Activated naive CD4-positive, alpha-beta T cell treated with Interleukin-2 at 50 U/mL for 16 hours (primary cell): ENCODE results near the gene ATG4A.

Experiments used
- DNase-seq: peaks from one replicate; pipeline ENCODE4 v3.0.0-alpha.2; 2020

The ATG4A gene

GRCh38 chrX:108091264-108091877, at the start of gene ATG4A, which contains the start of gene PSMD10:
Gene ATG4A (plus strand): TSS chrX:108091778. CDS start chrX:108091827, 49 bp downstream.
Gene PSMD10 (minus strand): TSS chrX:108091542. CDS start chrX:108091520, 22 bp downstream.
- DNase-seq: peak; percentile 89

- no peak for DNase-seq
Measured at GRCh38 chrX:108044554-108045256, 46.9 kb upstream of the ATG4A start, which contains the start of gene VSIG1. Gene VSIG1 (plus strand): TSS chrX:108045065. CDS start chrX:108045131, 66 bp downstream.

- no peak for DNase-seq
Measured at GRCh38 chrX:108049649-108050048, 41.9 kb upstream of the ATG4A start.

GRCh38 chrX:108053218-108053617, 38.4 kb upstream of the ATG4A start:
- DNase-seq: no peak

- DNase-seq: no peak
Measured at GRCh38 chrX:108055546-108055945, 36.0 kb upstream of the ATG4A start.

GRCh38 chrX:108059801-108060200, 31.8 kb upstream of the ATG4A start:
- no peak for DNase-seq

GRCh38 chrX:108064001-108064400, 27.6 kb upstream of the ATG4A start:
- no peak for DNase-seq

GRCh38 chrX:108064613-108065012, 27.0 kb upstream of the ATG4A start:
- DNase-seq: no peak

- no peak for DNase-seq
Measured at GRCh38 chrX:108068121-108068520, 23.5 kb upstream of the ATG4A start.

GRCh38 chrX:108070891-108071290, 20.7 kb upstream of the ATG4A start:
- no peak for DNase-seq

- no peak for DNase-seq
Measured at GRCh38 chrX:108071578-108071977, 20.0 kb upstream of the ATG4A start.

GRCh38 chrX:108072746-108073145, 18.8 kb upstream of the ATG4A start:
- DNase-seq: no peak

- DNase-seq: no peak
Measured at GRCh38 chrX:108081110-108081509, 10.5 kb upstream of the ATG4A start.

- DNase-seq: no peak
Measured at GRCh38 chrX:108087792-108088191, 3.8 kb upstream of the ATG4A start.

GRCh38 chrX:108088511-108088910, 3.1 kb upstream of the ATG4A start:
- DNase-seq: no peak

GRCh38 chrX:108090491-108091263, 901 bp upstream of the ATG4A start:
- no peak for DNase-seq

GRCh38 chrX:108091878-108092291, 307 bp downstream of the ATG4A start:
- no peak for DNase-seq

- DNase-seq: no peak
Measured at GRCh38 chrX:108097380-108097779, 5.8 kb downstream of the ATG4A start.

- DNase-seq: no peak
Measured at GRCh38 chrX:108105473-108105872, 13.9 kb downstream of the ATG4A start.

- DNase-seq: no peak
Measured at GRCh38 chrX:108114541-108114940, 23.0 kb downstream of the ATG4A start.

GRCh38 chrX:108117988-108118387, 26.4 kb downstream of the ATG4A start:
- no peak for DNase-seq

- no peak for DNase-seq
Measured at GRCh38 chrX:108121291-108121690, 29.7 kb downstream of the ATG4A start.

- DNase-seq: no peak
Measured at GRCh38 chrX:108122748-108123147, 31.2 kb downstream of the ATG4A start.
